SHP77 (cell line): Measurements from ENCODE around the gene GK.
"Not testable (repeated sequence)": the region's sequence is repeated elsewhere in the genome, so short reads cannot be mapped to it uniquely, and the experiment has no call there.

Experiments used
- DNase-seq, 2 experiments: peaks; one replicate each; lab custom pipeline; 2025; lab: John Stamatoyannopoulos, UW

GK gene

DNA sequence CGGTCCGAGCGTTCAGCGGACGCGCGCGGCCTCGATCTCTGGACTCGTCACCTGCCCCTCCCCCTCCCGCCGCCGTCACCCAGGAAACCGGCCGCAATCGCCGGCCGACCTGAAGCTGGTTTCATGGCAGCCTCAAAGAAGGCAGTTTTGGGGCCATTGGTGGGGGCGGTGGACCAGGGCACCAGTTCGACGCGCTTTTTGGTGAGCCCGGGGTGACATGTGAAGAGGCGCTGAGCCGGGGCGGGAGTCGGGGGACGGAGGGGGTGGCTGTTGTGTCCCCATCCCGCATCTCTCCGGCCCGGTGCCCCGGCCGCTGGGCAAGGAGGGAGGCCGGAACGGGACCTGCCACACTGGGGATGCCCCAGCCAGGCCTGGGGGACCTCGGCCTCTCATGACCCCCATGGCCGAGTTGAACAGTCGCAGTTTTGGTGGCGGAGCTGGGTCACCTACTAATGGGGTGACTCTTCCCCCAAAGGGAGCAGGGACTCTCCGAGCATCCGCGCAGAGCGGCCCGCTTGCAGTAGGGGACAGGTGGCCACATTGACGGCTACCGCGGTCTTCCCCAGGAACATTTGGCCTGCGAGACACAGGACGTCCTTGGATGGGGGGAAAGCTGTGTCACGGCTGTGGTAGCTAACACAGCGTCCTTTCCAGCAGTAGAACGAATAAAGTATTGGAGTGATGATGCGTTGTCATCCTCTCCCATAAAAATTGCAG is at the start of gene GK:
Gene GK (plus strand): TSS at position 9 of the 717 bp plus-strand sequence. CDS start 115 bp downstream, at position 124.
- DNase-seq, result no peak

DNA sequence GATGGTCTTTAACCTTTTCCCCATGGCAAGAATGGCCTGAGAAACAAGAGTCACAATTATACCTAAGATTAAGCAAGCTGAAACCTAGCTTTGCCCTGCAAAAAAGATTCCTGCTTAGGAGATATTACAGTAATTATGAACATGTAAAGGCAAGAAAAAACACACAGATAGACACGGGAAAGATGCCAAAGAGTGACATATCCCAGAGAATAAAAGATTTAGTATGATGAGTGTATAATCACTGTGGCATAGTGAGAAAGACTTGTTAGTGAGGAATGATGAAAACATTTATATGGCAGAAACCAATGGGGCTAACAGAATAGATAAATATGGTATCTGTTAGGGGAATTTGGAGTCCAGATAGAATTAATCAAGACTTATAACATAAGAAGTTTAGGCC is 46.1 kb upstream of the GK start:
- no peak for DNase-seq

DNA sequence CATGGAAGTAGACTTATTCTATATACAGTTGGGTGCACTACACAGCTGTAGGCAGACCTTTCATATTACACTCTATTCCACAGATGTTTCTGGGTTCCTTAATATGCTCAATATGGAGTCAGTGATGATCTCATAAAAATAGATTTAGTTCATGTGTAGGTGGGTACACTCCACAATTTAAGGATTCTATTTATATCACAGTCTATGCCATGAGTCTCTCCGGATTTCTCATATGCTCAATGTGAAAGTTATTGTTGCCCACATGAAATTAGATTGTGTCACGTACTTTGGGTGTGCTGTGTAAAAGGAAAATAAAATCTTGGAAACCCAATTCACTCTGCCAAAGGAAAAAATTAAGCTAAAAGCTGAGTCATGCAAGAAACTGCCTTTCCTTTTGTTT is 43.2 kb upstream of the GK start:
- no peak for DNase-seq

DNA sequence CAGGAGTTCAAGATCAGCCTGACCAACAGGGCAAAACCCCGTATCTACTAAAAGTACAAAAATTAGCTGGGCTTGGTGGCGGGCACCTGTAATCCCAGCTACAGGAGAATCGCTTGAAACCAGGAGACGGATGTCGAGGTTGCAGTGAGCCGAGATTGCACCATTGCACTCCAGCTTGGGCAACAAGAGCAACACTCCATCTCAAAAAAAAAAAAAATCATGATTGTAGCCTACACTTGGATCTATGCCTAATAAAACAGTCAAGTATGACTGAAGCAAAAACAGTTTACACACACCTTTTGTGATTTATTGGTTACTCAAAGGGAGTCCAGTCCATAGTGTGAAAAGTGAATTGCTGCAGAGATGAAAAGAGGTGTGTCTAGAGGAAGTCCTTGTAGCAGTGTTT is 41.0 kb upstream of the GK start:
- no peak for DNase-seq

DNA sequence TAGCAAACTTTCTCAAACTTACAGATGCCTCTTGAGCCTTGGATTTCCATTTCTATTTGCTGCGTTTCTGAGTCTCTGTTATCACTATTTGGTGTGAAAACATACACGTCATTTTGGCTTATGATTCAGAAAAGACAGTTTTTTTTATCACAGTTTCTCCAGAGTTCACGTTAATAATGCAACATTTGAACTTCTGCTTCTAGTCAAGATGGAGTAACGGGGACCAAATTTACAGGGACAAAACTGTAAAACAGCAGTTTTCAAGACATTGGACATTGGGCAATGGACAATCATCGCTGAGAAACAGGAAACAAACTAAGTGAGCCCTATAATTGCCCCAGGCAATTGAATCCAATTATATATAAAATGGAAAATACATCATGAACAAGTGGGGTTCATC is 39.5 kb upstream of the GK start:
- DNase-seq, result no peak

DNA sequence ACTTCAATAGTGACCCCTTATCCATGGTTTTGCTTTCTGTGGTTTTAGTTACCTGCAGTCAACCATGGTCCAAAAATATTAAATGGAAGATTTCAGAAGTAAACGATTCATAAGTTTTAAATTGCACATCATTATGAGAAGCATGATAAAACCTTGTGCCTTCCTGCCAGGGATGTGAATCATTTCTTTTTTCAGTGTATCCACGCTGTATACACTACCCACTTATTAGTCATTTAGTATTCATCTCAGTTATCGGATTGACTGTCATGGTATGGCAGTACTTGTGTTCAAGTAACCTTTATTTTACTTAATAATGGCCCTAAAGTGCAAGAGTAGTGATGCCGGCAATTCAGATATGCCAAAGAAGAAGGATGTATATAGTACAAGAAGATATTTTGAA is 38.0 kb upstream of the GK start:
- DNase-seq, result no peak

DNA sequence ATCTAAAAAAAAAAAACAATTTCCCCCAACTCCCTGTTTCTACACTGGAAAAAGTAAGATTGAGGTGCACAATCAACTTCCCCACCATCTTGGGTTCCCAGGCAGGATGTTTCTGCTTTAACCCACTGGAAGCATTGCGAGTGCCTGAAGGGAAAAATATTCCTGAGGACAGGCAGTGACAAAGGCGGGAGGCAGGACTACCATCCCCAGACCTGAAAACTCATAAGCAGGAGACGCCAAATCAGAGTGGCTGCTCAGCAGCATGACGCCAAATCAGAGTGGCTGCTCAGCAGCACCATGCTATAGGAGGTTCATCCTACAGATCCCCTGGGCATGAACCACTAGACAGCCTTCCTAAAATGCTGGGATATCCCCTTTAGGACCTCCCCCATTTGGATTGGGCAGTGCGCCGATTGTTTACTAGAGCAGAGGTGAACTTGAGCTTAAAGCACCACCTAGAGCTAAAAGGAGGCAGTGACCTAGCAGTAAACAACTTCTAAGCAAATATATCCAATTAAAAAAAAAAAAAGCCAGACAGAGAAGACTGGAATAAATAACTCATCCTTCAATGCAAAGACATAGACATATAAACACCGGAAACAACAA is 35.0 kb upstream of the GK start:
- no peak for DNase-seq

DNA sequence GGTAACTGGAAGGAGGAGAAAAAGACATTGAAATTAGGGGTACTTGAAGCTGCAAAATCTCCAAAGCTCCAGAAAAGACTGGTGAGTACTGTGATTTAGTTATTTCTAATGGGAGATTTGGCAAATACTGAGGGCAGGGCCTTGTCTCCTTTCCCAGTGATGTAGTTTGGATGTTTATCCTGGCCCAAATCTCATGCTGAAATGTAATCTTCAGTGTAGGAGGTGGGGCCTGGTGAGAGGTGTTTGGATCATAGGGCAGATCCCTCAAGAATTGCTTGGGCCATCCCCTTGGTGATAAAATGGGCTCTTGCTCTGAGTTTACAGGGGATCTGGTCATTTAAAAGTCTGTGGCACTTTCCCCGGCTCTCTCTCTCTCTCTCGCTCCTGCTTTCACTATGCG is 33.1 kb upstream of the GK start:
- no peak for DNase-seq

DNA sequence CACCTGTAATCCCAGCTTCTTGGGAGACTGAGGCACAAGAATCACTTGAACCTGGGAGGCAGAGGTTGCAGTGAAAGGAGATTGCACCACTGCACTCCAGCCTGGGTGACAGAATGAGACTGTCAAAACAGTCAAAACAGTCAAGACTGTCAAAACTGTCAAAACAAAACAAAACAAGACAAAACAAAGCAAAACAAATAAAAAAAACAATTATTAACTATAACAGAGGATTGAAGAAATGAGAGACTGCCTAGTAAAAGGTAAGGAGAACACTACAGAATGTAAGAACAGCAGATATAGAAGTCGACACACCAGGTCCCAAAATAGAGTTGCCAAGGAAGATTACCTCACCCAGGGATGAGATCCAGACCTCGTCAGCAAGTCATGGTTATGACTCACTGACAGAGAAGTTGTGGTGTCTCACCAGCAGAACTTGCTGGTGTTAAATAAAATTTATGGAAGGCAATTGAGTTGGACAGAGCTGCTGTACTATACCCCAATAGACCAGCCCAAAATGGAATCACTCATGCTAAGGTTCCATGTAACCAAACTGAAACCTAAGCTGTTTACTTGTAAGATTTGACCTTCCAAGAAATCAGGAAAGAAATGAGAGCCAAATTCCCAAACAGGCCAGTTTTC is 32.1 kb upstream of the GK start:
- DNase-seq, result no peak

DNA sequence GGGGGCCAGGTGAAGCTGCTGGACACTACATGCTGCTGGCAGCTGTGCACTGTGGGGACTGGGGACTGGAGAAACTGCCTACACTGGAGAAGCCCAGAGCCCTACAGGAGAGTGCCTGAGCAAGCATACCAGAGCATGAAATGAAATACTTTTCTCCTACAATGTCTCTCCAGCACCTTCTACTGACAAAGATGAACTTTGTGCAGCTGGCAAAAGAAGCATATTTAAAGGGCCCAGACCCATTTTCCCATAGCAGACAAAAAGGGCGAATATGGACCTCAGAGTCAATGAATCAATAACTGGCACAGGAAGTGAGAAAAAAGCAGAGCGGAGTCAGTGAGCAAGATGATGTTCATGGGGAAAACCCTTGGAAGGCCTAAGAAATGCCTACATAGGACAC is 30.9 kb upstream of the GK start:
- DNase-seq, result no peak

DNA sequence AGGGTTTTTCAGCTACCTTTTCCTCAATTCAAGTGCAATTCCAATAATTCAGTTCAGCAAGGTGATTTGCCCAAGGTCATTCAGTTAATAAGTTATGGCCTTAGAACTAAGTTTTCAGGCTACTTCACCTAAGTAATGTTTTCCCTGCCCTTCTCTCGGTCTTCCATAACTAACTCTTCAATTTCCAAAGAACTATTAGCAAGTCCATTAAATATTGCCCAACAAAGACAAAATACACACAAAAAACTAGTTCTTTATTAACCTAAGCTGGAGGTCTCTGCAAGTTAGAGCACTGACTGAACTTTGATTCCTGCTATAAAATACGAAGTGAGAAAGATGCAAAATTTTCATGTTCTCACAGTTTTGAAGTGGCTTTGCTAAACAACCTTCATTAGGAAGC is 26.8 kb upstream of the GK start:
- DNase-seq, result no peak

DNA sequence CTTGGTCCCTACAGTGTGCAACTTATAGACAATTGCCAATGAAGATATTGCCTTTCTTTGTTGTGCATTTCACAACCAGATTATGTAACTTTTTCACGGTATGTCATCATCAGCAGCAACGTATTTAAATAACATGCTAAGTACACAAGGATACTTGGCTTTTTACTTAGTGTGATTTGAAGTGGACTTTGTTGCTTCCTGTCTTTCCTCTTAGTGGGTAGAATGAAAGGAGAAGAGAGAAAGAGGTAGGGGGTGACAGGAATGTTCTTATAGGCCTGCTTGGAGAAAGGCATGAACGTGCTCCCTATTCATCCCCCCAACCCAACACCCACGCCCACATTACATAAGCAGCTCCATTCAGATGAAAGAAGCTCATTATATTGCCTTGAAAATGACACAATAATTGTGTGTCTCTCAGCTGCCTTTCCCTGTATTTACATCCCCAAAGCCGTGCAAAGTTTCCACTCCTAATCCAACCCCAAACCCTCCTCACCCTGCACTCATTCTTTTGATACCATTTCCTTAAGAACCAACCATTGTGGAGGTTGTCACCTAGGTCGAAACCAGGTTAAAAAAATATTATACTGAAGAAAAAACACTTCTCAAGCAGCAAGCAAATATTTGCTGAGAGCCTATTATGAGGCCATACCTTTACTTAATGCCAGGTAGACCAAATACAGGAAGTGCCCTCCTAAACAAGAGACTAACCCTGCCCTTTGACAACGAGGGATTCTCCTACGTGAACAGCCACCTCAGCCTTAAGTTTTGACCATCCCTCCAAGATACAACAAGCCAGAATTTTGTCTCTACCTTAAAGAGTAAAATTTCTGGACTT is 25.2 kb upstream of the GK start:
- DNase-seq, result no peak

DNA sequence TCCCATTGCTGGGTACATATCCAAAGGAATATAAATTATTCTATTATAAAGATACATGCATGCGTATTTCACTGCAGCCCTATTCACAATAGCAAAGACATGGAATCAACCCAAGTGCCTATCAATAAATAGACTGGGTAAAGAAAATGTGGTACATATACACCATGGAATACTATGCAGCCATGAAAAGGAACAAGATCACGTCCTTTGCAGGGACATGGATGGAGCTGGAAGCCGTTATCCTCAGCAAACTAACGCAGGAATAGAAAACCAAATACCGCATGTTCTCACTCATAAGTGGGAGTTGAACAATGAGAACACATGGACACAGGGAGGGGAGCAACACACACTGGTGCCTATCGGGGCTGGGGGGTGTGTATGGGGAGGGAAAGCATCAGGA is 19.2 kb upstream of the GK start:
- not testable (repeated sequence) for DNase-seq

DNA sequence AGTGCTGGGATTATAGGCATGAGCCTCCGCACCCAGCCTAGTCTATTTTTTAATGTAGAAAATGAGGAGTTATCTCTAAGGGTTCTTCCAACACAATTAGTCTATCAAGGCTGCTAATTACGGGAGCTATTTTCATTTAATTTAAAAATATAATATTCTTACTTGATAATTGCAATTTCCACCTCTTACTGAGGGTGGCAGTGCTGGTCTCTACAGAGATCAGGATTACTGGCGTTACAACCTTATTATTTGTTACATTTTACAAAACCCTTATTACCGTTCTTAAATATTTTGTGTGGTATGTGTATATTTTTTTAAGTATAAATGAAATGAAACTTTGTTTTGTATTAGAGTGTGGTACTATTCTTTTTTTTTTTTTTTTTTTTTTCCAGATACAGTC is 17.6 kb upstream of the GK start:
- no peak for DNase-seq

DNA sequence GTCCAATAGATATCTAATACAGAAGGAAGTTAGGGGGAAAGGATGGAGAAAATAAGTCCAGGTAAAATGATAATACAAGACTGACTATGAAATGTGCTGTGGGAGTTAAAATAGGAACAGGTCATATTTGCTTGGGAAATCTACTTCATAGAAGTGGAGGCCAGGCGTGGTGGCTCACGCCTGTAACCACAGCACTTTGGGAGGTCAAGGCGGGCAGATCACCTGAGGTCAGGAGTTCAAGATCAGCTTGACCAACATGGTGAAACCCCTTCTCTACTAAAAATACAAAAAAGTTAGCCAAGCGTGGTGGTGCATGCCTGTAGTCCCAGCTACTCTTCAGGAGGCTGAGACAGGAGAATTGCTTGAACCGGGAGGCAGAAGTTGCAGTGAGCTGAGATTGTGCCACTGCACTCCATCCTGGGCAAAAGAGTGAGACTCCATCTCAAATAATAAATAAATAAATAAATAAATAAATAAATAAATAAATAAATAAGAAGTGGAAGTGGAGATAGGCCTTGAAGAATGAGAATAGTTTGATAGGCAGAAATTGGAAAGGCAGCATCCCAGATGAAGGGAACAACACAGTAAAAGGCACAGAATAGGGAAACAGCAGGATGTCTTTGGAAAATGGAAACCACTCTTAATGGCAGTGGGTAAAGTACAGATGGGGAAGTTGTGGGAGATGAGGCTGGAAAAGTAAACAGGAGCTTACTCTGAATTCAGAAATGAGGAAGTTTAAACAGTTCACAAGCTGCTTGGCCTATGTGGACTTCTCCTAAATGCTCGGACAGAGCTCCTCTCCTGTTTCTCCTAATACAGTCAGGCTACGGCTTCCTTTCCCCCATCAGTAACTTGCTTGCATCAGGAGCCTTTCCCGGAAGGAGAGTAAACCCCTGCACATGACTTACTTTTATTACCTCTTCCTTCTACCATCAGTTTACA is 15.1 kb upstream of the GK start:
- DNase-seq, result no peak

DNA sequence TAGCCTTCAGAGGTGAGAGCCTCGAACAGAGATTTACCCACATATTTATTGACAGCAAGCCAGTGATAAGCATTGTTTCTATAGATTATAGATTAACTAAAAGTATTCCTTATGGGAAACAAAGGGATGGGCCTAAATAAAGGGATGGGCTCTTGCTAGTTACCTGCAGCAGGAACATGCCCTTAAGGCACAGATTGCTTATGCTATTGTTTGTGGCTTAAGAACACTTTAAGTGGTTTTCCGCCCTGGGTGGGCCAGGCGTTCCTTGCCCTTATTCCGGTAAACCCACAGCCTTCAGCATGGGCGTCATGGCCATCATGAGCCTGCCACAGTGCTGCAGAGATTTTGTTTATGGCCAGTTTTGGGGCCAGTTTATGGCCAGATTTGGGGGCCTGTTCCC is 13.5 kb upstream of the GK start:
- DNase-seq, result not testable (repeated sequence)

DNA sequence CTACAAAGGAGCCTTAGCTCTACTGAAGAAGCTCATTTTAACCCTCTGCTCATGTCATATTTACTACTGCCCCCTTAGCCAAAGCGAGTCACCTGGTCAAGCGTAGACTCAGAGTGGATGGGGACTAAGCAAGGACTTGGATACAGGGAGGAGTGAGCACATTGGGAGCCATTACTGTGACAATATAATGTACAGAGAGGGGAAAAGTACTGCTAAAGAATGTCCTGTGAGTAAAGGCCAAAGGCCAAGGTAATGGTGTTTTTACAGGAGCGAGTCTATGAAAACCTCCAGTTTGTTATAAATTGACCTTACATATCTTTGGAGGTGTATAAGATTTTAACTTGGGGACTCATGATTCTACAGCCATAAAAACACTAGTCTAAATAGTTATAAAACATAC is 10.6 kb upstream of the GK start:
- DNase-seq, result no peak

DNA sequence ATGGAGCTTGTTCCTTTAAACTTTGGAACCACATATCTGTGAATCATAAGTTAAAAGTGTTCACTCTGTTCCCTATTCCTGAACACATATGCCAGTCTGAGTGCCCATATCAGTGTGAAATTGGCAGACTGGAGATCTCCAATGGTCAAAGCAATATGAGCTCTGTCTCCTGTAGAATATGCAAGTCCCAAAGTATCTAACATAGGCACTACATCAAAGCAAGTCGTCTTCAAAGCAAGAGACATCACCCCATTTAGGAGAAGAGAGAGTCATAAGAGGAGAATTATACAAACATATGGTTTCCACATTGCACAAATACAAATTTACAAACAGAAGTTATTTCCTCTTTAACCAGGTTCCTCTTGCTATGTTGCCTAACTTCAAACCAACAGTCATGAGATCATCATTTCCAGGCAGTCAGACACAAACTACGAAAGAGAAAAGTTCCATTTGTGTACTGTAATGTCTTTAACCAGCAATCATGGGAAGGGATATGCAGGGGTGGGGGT is 9.9 kb upstream of the GK start:
- DNase-seq, result no peak

DNA sequence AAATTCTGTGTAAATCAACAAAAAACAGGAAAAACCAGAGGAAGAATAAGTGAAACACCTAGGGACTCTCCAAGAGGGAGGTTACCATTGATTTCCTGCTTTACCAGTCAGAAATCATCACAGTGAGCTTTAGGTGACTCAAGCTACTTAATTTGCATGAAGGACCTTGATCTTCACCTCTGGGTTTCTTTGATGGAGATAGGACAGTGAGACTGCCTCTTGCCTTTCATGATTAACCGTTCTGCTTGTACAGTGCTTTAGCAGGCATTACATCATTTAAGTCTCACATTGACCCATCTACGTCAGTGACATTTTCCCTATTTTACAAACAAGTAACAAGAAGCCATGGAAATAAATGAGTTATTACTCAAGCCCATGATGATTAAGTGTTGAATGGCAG is 3.4 kb upstream of the GK start:
- DNase-seq, result no peak

DNA sequence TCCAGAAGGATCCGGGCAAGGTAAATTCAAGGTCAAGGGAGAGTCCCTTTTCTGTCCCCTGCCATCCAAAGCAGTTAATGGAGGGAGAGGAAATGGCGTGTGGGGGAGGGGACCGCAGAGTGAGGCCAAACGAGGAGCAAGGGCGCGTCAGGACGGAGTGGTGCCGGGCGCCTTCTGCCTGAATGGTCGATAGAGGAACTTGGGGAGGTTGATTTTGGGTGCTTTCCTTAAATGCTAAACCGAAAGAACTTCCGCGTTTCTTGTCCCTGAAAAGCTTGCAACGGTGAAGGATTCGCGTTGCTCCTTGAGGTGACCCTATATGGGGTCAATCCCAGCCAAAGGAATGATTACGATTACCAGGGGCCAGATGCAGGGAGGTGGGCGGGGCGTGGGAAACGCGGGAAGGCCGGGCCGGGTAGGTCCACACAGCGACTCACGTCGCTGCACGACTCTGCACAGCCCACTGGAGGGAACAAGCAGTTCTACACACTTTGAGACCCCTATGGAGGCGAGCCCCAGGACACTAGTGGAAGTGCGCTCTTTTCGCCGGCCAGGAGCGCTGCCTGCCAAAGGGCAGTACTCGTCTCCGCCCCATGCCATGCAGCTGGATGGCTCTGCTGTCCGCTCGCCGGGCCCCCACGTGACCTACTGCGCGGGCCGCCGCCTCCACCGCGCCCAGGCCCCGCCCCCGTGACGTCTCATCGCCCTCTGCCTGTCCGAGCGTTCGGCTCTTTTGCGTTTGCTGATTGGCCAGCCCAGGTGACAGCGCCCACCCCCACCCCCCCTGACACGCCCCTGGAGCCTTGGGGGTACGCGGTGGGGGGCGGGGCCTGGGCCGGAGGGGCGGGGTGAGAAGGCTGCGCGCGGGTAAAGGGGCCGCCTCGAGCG is 452 bp upstream of the GK start:
- DNase-seq, result peak; percentile 67 to 87
